Stimulated activated naive B cell treated with anti-CD40 and anti-IgM and Interleukin-4, amounts not matched to agents 10 μg/mL and 1 μg/mL and 100 μg/mL, for 72 hours (primary cell): ENCODE measurements around the gene CD82.

Source experiments
- ATAC-seq, 2 donors: fragments of 150-1000 bp; cut with Tn5 transposase; replicated peaks; 2 replicates each; pipeline ENCODE4 v1.10.0; 2021; ENCODE audit warnings: moderate library complexity in 1 of 2
- DNase-seq: peaks from one replicate; pipeline ENCODE4 v3.0.0; 2021
- H3K27ac Mint-ChIP-seq: one replicate; pipeline ENCODE4 v1.8.0; 2022; ENCODE audit warnings: mild to moderate bottlenecking, mixed read lengths
- H3K27me3 Mint-ChIP-seq, 2 donors: one replicate each; pipeline ENCODE4 v1.8.0; 2022; ENCODE audit warnings: mixed read lengths in 2 of 2
- H3K36me3 Mint-ChIP-seq, 2 donors: one replicate each; pipeline ENCODE4 v1.8.0; 2022; ENCODE audit warnings: mixed read lengths in 2 of 2, mild to moderate bottlenecking in 1 of 2
- H3K4me1 Mint-ChIP-seq, 2 donors: one replicate each; pipeline ENCODE4 v1.8.0; 2022; ENCODE audit warnings: mixed read lengths in 2 of 2, mild to moderate bottlenecking in 1 of 2
- H3K4me3 Mint-ChIP-seq, 2 donors: one replicate each; pipeline ENCODE4 v1.8.0; 2022; ENCODE audit warnings: mild to moderate bottlenecking in 2 of 2, mixed read lengths in 2 of 2, moderate library complexity in 1 of 2
- H3K9me3 Mint-ChIP-seq, 2 donors: one replicate each; pipeline ENCODE4 v1.8.0; 2022; ENCODE audit warnings: mixed read lengths in 2 of 2, mild to moderate bottlenecking in 1 of 2

Gene CD82

GRCh38 chr11:44565211-44565952 lies at the start of gene CD82:
TSS of gene CD82 (plus strand) at chr11:44565663. CDS start at chr11:44594663, 29,000 bp downstream.
- Mint-ChIP-seq H3K27me3 (no peaks in the 10 kb centered on the region), H3K9me3 (peaks cover 0 to 4% of the 10 kb centered on the region in 2 donors), H3K36me3 (peaks cover 21 to 30% of the 10 kb centered on the region in 2 donors), H3K4me1 (peaks cover 56 to 86% of the 10 kb centered on the region in 2 donors), H3K27ac (peak within 1 kb of the TSS; percentile 88), H3K4me3 (peak within 1 kb of the TSS; percentile 84 to 94)
- peak; percentile 97 for DNase-seq
- ATAC-seq, result peak; percentile 70 to 82

GRCh38 chr11:44516688-44517507 lies 48.6 kb upstream of the CD82 start:
- ATAC-seq (no peak), DNase-seq (no peak)
- Mint-ChIP-seq H3K36me3 (no peaks in the 10 kb centered on the region), H3K27ac (no peak overlapping the region), H3K4me3 (no peak overlapping the region), H3K4me1 (no peaks in the 10 kb centered on the region), H3K9me3 (no peaks in the 10 kb centered on the region), H3K27me3 (peaks cover 52 to 62% of the 10 kb centered on the region in 2 donors)

GRCh38 chr11:44517541-44517940 lies 47.9 kb upstream of the CD82 start:
- Mint-ChIP-seq H3K27ac (no peak overlapping the region), H3K27me3 (peaks cover 55 to 68% of the 10 kb centered on the region in 2 donors), H3K9me3 (no peaks in the 10 kb centered on the region), H3K4me3 (no peak overlapping the region), H3K36me3 (no peaks in the 10 kb centered on the region), H3K4me1 (no peaks in the 10 kb centered on the region)
- ATAC-seq (no peak), DNase-seq (no peak)

- H3K4me1 Mint-ChIP-seq, result no peaks in the 10 kb centered on the region
- ATAC-seq (no peak), DNase-seq (no peak)
- no peak overlapping the region for H3K27ac Mint-ChIP-seq
- peaks cover 51 to 71% of the 10 kb centered on the region in 2 donors for H3K27me3 Mint-ChIP-seq
- no peak overlapping the region for H3K4me3 Mint-ChIP-seq
- no peaks in the 10 kb centered on the region for H3K36me3 Mint-ChIP-seq
- no peaks in the 10 kb centered on the region for H3K9me3 Mint-ChIP-seq
Observed at GRCh38 chr11:44518968-44519550, 46.4 kb upstream of the CD82 start.

- Mint-ChIP-seq H3K36me3 (no peaks in the 10 kb centered on the region), H3K27me3 (peaks cover 58 to 80% of the 10 kb centered on the region in 2 donors), H3K27ac (no peak overlapping the region), H3K4me3 (no peak overlapping the region), H3K4me1 (peaks cover 0 to 7% of the 10 kb centered on the region in 2 donors), H3K9me3 (no peaks in the 10 kb centered on the region)
- DNase-seq, result no peak
- ATAC-seq, result no peak
Observed at GRCh38 chr11:44519989-44520737, 45.3 kb upstream of the CD82 start.

GRCh38 chr11:44521148-44521547 lies 44.3 kb upstream of the CD82 start:
- ATAC-seq (no peak), DNase-seq (no peak)
- H3K4me3 Mint-ChIP-seq, result no peak overlapping the region
- no peaks in the 10 kb centered on the region for H3K9me3 Mint-ChIP-seq
- no peak overlapping the region for H3K27ac Mint-ChIP-seq
- H3K27me3 Mint-ChIP-seq, result peaks cover 65 to 88% of the 10 kb centered on the region in 2 donors
- no peaks in the 10 kb centered on the region for H3K36me3 Mint-ChIP-seq
- H3K4me1 Mint-ChIP-seq, result peaks cover 0 to 7% of the 10 kb centered on the region in 2 donors

GRCh38 chr11:44522294-44522693 lies 43.2 kb upstream of the CD82 start:
- Mint-ChIP-seq H3K4me3 (no peak overlapping the region), H3K9me3 (no peaks in the 10 kb centered on the region), H3K36me3 (no peaks in the 10 kb centered on the region), H3K27ac (no peak overlapping the region), H3K4me1 (peaks cover 0 to 7% of the 10 kb centered on the region in 2 donors), H3K27me3 (peaks cover 63 to 81% of the 10 kb centered on the region in 2 donors)
- ATAC-seq (no peak), DNase-seq (no peak)

GRCh38 chr11:44524346-44524745 lies 41.1 kb upstream of the CD82 start:
- H3K27me3 Mint-ChIP-seq, result peaks cover 49 to 61% of the 10 kb centered on the region in 2 donors

GRCh38 chr11:44524751-44525201 lies 40.7 kb upstream of the CD82 start:
- Mint-ChIP-seq H3K4me1 (peaks cover 2 to 15% of the 10 kb centered on the region in 2 donors), H3K27me3 (peaks cover 45 to 56% of the 10 kb centered on the region in 2 donors), H3K36me3 (no peaks in the 10 kb centered on the region), H3K9me3 (no peaks in the 10 kb centered on the region), H3K27ac (peak overlapping the region; percentile 57), H3K4me3 (no peak overlapping the region)
- DNase-seq (no peak), ATAC-seq (no peak)

More at GRCh38 chr11:44524346-44524745, 41.1 kb upstream of the CD82 start:
- Mint-ChIP-seq H3K36me3 (no peaks in the 10 kb centered on the region), H3K27ac (peak overlapping the region; percentile 57), H3K9me3 (no peaks in the 10 kb centered on the region), H3K4me3 (no peak overlapping the region), H3K4me1 (peaks cover 2 to 10% of the 10 kb centered on the region in 2 donors)
- ATAC-seq, result no peak
- no peak for DNase-seq

GRCh38 chr11:44525473-44526252 lies 39.8 kb upstream of the CD82 start:
- Mint-ChIP-seq H3K27me3 (peaks cover 38 to 48% of the 10 kb centered on the region in 2 donors), H3K9me3 (no peaks in the 10 kb centered on the region), H3K36me3 (peaks cover 0 to 2% of the 10 kb centered on the region in 2 donors), H3K4me1 (peaks cover 7 to 24% of the 10 kb centered on the region in 2 donors), H3K27ac (no peak overlapping the region), H3K4me3 (no peak overlapping the region)
- DNase-seq (no peak), ATAC-seq (no peak)

- H3K27me3 Mint-ChIP-seq, result peaks cover 31 to 44% of the 10 kb centered on the region in 2 donors
- no peak overlapping the region for H3K4me3 Mint-ChIP-seq
- H3K36me3 Mint-ChIP-seq, result peaks cover 0 to 2% of the 10 kb centered on the region in 2 donors
- H3K27ac Mint-ChIP-seq, result no peak overlapping the region
- peaks cover 15 to 31% of the 10 kb centered on the region in 2 donors for H3K4me1 Mint-ChIP-seq
- ATAC-seq (no peak), DNase-seq (no peak)
- no peaks in the 10 kb centered on the region for H3K9me3 Mint-ChIP-seq
Observed at GRCh38 chr11:44526438-44526837, 39.0 kb upstream of the CD82 start.

- ATAC-seq (no peak), DNase-seq (no peak)
- H3K4me3 Mint-ChIP-seq, result no peak overlapping the region
- H3K27me3 Mint-ChIP-seq, result peaks cover 24 to 36% of the 10 kb centered on the region in 2 donors
- H3K27ac Mint-ChIP-seq, result no peak overlapping the region
- H3K4me1 Mint-ChIP-seq, result peaks cover 19 to 42% of the 10 kb centered on the region in 2 donors
- H3K9me3 Mint-ChIP-seq, result no peaks in the 10 kb centered on the region
- H3K36me3 Mint-ChIP-seq, result peaks cover 0 to 2% of the 10 kb centered on the region in 2 donors
Observed at GRCh38 chr11:44527476-44527875, 38.0 kb upstream of the CD82 start.

- DNase-seq, result no peak
Observed at GRCh38 chr11:44528103-44528502, 37.4 kb upstream of the CD82 start.

More at GRCh38 chr11:44528103-44528502, 37.4 kb upstream of the CD82 start:
- peak overlapping the region; percentile 44 for H3K27ac Mint-ChIP-seq
- ATAC-seq, result no peak
- H3K27me3 Mint-ChIP-seq, result peaks cover 19 to 29% of the 10 kb centered on the region in 2 donors
- no peaks in the 10 kb centered on the region for H3K9me3 Mint-ChIP-seq
- peaks cover 23 to 47% of the 10 kb centered on the region in 2 donors for H3K4me1 Mint-ChIP-seq
- peaks cover 0 to 2% of the 10 kb centered on the region in 2 donors for H3K36me3 Mint-ChIP-seq
- H3K4me3 Mint-ChIP-seq, result no peak overlapping the region
